T-helper 17 cell (primary cell): ENCODE data around the gene HYOU1. TPM values are rescaled to one million over a fixed set of nuclear protein-coding genes. Genes with fewer than 3 reads are reported as not detected.

Experiments
- ATAC-seq: fragments of 150-1000 bp; cut with Tn5 transposase; 2 replicates; pipeline ENCODE4 v1.10.0; 2021; ENCODE audit warnings: mild to moderate bottlenecking, moderate library complexity
- DNase-seq, 3 donors: peaks; one replicate each; pipeline versions ENCODE4 v3.0.0 to v3.0.0-alpha.2; 2020 to 2021
- H3K9me3 ChIP-seq: one replicate; pipeline ENCODE4 v1.7.0; 2013; ENCODE audit warnings: low read length, mild to moderate bottlenecking; ENCODE audit not compliant: control insufficient read depth, poor library complexity, severe bottlenecking
- H3K27ac Mint-ChIP-seq: one replicate; pipeline ENCODE4 v1.8.0; 2022; ENCODE audit warnings: mild to moderate bottlenecking, moderate library complexity, mixed read lengths
- H3K27me3 Mint-ChIP-seq: one replicate; pipeline ENCODE4 v1.8.0; 2022; ENCODE audit warnings: mixed read lengths
- H3K36me3 Mint-ChIP-seq: one replicate; pipeline ENCODE4 v1.8.0; 2022; ENCODE audit warnings: low read depth, mixed read lengths
- H3K4me1 Mint-ChIP-seq: one replicate; pipeline ENCODE4 v1.8.0; 2022; ENCODE audit warnings: mild to moderate bottlenecking, mixed read lengths
- H3K4me3 Mint-ChIP-seq: one replicate; pipeline ENCODE4 v1.8.0; 2022; ENCODE audit warnings: mild to moderate bottlenecking, moderate library complexity, mixed read lengths
- total RNA-seq, 4 donors: library from RNA in 2 of 4; stranded (reverse) in 2 of 4; gene quantifications; one replicate each; pipeline ENCODE4 v1.2.3 and lab custom pipeline; 2022 to 2026

Gene HYOU1
- total RNA-seq, 2 donors from 2014 or later = 132 to 162 TPM

DNA sequence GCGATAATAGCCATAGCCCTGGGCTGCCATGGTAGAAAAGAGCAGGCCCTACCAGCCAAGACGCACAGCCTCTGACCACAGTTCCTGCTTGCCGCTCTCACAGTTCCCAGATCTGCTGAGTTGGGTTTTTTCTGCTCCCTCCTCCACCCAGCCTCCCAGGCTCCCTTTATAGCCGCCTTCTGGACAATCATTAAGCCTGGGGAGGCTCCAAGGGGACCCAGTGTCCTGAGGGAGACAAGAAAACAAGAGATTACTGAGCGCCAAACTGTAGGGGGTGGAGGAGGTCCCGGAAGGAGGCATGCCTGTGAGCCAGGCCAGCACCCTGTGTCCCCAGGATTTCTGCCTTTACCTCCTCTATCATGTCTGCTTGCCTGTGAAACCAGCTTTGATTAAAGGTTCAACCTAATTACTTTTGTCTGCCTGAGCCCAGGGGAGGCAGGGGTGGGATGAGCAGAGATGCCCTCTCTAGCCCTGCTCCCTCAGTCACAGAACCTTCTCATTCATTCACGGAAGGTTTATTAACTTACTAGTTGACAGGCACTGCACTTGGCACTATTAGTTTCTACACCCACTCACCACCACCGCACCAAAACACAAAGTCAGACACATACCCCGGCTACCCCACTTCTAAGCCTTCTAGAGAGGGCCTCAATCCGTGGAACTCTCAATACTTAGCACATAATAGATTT lies 27.5 kb downstream of the HYOU1 start:
- Mint-ChIP-seq H3K27me3 (no peaks in the 10 kb centered on the region), H3K36me3 (peaks cover 5% of the 10 kb centered on the region), H3K27ac (peak overlapping the region; percentile 87), H3K4me3 (peak overlapping the region; percentile 89), H3K4me1 (peaks cover 31% of the 10 kb centered on the region)
- no peaks in the 10 kb centered on the region for H3K9me3 ChIP-seq
- ATAC-seq = no peak
- DNase-seq = no peak

DNA sequence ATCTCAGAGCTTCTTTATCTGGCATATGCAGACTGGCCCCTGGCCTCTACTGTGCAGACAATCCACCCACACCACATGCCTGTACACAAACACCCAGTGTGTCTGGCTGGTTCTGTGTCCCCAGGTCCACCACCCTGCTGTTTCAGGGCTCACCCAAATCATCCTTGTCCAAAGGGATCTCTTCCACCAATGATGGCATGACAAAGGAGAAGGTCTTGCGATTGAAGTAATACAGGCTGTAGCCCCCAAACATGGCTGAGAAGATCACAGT lies 28.0 kb downstream of the HYOU1 start:
- no peak for ATAC-seq

DNA sequence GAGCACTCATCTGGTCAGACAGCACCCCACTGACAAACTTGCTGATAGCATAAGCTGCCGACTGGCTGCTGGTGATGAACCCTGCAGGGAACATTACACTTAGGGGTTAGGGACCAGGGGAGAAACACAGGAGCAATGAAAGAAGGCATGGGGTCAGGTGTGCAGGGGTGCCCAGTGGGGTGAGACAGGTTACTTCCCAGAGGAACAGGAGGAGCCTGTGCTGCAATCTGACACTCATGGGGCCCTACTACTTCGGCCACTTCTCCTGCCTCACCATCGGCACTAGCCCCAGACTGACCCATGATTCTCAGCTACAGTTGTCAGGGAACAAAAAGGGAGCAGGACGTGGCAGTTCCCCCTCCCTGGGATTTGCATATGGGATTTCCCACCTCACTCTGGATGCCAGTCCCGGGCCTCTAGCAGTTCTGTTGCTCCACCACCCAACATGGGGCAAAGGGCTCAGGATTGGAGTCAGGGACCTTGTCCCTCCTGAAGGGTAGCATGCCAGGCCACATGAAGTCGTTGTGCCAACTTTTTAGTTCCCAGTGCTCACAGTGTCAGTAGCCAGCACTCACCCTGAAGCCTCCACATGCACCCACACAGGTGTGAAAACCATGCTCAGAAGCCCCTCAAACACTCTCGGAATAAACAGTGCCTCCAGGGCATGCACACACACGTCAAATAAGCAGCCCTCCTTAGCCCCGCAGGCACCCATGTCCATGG lies 28.5 kb downstream of the HYOU1 start:
- ATAC-seq = no peak
- Mint-ChIP-seq H3K36me3 (peaks cover 6% of the 10 kb centered on the region), H3K4me1 (peaks cover 37% of the 10 kb centered on the region), H3K27me3 (no peaks in the 10 kb centered on the region), H3K27ac (peak overlapping the region; percentile 87), H3K4me3 (peak overlapping the region; percentile 89)
- no peaks in the 10 kb centered on the region for H3K9me3 ChIP-seq
- no peak for DNase-seq

More for the DNA sequence above, 28.0 kb downstream of the HYOU1 start:
- H3K27ac Mint-ChIP-seq = peak overlapping the region; percentile 87
- peak overlapping the region; percentile 89 for H3K4me3 Mint-ChIP-seq
- H3K27me3 Mint-ChIP-seq = no peaks in the 10 kb centered on the region
- DNase-seq = no peak
- peaks cover 35% of the 10 kb centered on the region for H3K4me1 Mint-ChIP-seq
- peaks cover 5% of the 10 kb centered on the region for H3K36me3 Mint-ChIP-seq
- H3K9me3 ChIP-seq = no peaks in the 10 kb centered on the region

DNA sequence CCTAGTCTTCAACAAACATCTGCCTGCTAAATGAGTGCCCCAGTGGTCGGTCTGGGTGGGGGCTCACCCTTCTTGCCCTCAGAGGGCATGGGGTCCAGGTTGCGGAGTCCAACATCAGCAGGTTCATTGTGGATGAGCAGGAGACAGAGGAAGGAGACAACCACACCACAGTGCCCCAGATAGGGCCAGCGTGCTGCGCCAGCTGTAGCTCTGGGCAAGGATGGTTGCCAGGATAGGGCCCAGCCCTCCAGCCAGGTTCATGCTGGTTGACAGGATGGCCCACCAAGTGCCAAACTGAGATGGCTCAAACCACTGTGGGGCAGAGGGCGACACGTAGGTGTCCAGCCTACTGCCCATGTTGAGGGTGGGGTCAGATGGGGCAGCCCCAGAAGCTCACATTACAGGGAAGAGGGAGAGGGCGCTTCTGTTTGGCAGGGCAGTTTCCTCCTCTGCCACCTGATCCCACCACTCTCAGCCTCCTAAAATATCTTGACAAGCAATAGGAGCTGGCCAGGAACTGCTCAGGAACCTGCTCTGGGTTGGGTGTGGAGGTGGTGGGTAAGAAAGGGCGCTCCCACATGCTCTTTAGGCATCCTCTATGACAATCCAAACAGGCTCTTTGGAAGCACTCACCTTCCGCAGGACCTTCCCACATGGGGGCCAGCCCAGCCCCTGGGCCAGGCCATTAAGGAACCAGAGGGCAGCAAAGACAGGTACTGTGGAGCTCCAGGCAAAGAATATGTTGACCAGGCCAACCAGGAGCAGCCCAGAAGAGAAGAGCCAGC lies 29.3 kb downstream of the HYOU1 start:
- Mint-ChIP-seq H3K27me3 (no peaks in the 10 kb centered on the region), H3K36me3 (peaks cover 7% of the 10 kb centered on the region), H3K4me3 (peak overlapping the region; percentile 56), H3K27ac (no peak overlapping the region), H3K4me1 (peaks cover 42% of the 10 kb centered on the region)
- no peak for DNase-seq
- no peaks in the 10 kb centered on the region for H3K9me3 ChIP-seq
- ATAC-seq = no peak

DNA sequence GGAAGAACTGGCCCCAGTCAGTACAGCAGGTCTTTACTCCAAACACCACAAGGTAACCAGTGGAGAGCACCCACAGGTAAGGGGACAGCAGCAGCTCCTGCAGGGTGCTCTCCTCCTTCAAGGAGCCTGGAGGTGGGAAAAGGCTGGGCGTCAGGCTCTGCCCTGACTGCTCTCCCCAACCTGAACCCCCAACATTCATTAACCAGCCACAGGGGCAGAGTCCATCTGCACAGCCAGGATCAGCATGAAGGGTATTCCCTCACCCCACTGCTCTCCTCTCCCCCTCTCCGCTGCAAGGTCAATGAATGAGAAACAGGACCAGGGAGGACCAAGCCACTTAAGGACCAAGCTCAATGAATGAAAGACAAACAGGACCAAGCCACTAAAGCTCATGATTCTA lies 30.0 kb downstream of the HYOU1 start:
- ATAC-seq (no peak), DNase-seq (no peak)
- Mint-ChIP-seq H3K4me1 (peaks cover 42% of the 10 kb centered on the region), H3K27ac (peak overlapping the region; percentile 32), H3K4me3 (no peak overlapping the region), H3K36me3 (peaks cover 7% of the 10 kb centered on the region), H3K27me3 (no peaks in the 10 kb centered on the region)
- H3K9me3 ChIP-seq = no peaks in the 10 kb centered on the region

DNA sequence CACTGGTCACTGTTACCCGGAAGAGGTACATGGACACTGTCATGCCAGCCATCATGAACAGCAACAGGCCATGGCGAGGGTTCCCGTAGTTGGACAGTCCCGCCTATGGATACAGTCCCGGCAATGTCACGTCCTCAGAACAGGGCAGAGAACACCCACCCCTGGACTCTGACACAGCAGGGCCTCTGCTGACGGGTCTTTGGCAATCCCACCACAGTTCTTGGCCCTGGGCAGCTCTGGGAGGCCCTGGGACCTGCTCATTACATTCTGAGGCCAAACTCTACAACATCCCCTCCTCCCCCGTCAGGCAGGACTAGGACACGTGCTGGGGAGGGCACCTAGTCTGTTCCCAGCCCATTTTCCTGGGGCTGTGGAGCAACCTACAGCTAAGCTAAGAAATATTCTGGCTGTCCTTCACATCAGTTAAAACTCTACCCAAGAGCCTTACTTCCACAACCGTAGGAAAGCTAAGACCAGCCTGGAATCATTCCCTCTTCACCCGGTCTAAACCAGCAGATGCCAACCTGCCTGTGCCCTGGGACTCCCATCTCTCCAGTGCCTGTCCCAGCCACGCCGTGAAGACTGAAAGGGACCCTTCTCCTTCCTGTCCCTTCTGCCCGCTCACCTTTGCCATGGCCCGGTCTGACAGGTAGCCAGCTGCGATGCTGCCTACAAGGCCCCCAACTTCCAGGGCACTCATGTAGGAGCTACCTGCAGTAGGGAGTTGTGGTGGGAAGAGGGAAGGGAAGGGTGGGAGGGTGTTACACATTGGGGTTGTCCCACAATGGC lies 30.8 kb downstream of the HYOU1 start:
- H3K27me3 Mint-ChIP-seq = no peaks in the 10 kb centered on the region
- no peaks in the 10 kb centered on the region for H3K9me3 ChIP-seq
- peaks cover 49% of the 10 kb centered on the region for H3K4me1 Mint-ChIP-seq
- no peak overlapping the region for H3K4me3 Mint-ChIP-seq
- ATAC-seq (no peak), DNase-seq (no peak)
- H3K27ac Mint-ChIP-seq = peak overlapping the region; percentile 32
- H3K36me3 Mint-ChIP-seq = peaks cover 7% of the 10 kb centered on the region

DNA sequence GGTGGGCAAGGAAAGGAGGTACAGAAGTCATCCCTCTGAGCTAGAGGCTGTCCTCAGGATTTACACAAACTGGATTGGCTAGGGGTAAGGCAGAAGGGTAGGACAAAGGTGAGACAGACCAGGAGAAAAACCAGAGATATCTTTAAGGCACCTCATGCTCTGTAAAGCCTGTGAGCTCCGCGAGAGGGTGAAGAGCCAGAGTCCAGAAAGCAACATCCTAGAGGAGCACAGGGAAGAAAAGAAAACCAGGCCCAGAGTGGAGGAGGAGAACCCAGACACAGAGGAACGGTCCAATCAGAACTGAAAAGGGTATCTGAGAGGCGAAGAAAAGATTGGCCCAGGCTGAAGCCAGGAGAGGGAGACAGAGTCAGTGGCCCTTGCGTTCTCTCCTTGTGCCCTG lies 31.5 kb downstream of the HYOU1 start:
- Mint-ChIP-seq H3K36me3 (peaks cover 7% of the 10 kb centered on the region), H3K4me1 (peaks cover 50% of the 10 kb centered on the region)
- no peak for DNase-seq

DNA sequence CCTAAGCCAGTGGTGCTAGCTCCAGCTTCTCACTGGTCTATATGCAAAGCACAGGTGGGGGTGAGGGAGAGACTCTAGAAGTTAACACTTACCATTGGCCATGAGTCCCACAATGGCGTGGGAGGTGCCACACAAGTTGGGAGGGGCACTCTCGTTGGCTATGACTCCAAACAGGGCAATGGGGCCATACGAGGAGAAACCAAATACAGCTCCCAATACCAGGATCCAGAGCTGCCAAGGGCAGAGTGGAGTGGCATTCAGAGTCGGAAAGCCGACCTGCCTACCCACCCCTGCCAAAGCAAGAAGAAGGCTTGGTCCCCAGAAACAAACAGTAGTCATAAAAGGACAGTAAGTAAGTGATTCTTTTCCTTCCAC lies 31.9 kb downstream of the HYOU1 start:
- H3K36me3 Mint-ChIP-seq = peaks cover 7% of the 10 kb centered on the region
- no peak for DNase-seq
- no peaks in the 10 kb centered on the region for H3K9me3 ChIP-seq
- H3K27ac Mint-ChIP-seq = peak overlapping the region; percentile 78
- H3K4me1 Mint-ChIP-seq = peaks cover 51% of the 10 kb centered on the region
- H3K27me3 Mint-ChIP-seq = no peaks in the 10 kb centered on the region
- peak overlapping the region; percentile 70 for H3K4me3 Mint-ChIP-seq
- no peak for ATAC-seq

More for the DNA sequence above, 31.5 kb downstream of the HYOU1 start:
- no peak for ATAC-seq
- Mint-ChIP-seq H3K4me3 (peak overlapping the region; percentile 70), H3K27me3 (no peaks in the 10 kb centered on the region), H3K27ac (peak overlapping the region; percentile 32)
- H3K9me3 ChIP-seq = no peaks in the 10 kb centered on the region

DNA sequence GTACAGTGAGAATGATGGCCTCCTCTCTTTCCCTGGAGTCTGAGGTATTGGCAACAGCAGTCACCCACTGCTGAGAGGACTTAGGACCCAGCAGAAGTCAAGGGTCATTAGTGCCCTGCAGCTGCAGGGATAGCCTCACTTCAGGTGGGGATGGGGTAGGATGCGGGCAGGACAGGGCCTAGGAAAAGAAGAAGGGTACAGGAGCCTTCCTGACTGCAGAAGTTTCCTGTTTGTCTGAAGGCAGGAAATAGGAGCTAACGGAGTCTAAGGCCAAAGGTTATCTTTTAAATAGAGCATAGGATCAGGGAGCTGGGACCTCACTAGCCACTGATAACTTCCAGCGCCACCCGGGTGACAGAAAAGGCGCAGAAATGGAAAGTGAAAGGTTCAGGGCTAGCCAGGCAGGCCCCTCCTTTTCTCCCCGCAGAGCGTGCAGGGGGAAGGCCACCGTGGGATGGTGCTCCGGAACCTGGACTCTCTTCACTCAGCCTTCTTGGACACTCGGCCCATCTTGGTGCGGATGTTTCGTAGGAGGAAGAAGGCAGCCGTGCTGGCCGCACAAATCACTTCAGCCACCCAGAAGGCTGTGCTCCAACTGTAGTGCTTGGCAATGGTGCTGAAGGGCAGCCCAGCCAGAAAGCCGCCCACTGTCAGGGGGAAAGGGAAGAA lies 32.4 kb downstream of the HYOU1 start:
- ATAC-seq (no peak), DNase-seq (no peak)
- H3K27ac Mint-ChIP-seq = peak overlapping the region; percentile 78
- H3K36me3 Mint-ChIP-seq = peaks cover 7% of the 10 kb centered on the region
- H3K9me3 ChIP-seq = no peaks in the 10 kb centered on the region
- H3K27me3 Mint-ChIP-seq = no peaks in the 10 kb centered on the region
- peak overlapping the region; percentile 41 for H3K4me3 Mint-ChIP-seq
- peaks cover 52% of the 10 kb centered on the region for H3K4me1 Mint-ChIP-seq

DNA sequence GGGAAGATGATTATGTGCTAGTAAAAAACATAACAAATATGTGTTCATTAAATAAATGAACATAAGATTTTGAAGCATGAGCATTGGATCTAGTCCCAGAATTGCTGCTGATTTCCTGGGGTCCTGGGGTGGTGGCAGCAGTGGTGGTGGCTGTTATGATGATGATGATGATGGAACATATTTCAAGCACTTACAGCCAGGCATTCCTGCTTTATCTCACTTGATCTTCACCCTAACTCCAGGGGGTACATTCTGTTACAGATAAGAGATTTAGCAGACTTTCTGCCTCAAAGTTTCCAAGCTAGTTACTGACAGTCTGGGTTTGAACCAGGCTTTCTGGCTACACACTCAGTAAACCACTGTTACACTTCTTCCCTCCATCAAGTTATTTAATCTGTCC lies 33.3 kb downstream of the HYOU1 start:
- DNase-seq (no peak), ATAC-seq (no peak)
- Mint-ChIP-seq H3K27ac (peak overlapping the region; percentile 78), H3K4me3 (no peak overlapping the region), H3K27me3 (no peaks in the 10 kb centered on the region), H3K36me3 (peaks cover 7% of the 10 kb centered on the region), H3K4me1 (peaks cover 47% of the 10 kb centered on the region)
- no peaks in the 10 kb centered on the region for H3K9me3 ChIP-seq

DNA sequence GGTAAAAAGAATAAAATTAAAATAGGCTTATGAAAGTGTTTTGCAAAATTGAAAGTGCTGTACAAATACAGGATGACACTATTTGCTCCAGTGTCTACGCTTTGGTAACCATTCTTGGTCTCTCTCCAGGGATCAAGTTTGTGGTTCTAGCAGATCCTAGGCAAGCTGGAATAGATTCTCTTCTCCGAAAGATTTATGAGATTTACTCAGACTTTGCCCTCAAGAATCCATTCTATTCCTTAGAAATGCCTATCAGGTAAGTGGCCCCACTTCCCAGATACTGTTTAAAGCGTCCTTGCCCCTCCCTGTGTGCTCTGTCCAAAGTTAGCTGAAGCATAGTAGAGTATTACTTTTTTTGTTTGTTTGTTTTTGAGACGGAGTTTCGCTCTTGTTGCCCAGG lies 35.4 kb downstream of the HYOU1 start:
- no peak for ATAC-seq
- Mint-ChIP-seq H3K27ac (peak overlapping the region; percentile 99), H3K36me3 (peaks cover 7% of the 10 kb centered on the region), H3K4me3 (peak overlapping the region; percentile 7), H3K27me3 (no peaks in the 10 kb centered on the region), H3K4me1 (peaks cover 44% of the 10 kb centered on the region)
- no peak for DNase-seq
- H3K9me3 ChIP-seq = no peaks in the 10 kb centered on the region

DNA sequence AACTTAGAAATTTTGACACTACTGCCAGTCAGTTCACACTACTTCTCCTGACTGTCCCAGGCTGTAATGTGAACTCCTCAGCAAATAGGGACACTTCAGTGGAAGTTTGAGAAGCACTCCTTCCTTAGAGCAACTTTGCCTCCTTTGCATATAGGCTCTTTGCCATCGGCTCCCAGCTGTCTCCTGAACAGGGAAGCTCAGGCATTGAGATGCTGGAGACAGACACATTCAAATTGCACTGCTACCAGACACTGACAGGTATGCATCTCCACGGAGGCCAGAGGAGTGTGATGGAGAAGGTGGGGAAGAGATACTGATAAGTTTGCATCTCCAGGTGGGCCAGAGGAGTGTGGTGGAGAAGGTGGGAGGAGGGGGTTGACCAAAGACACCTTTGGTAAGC lies 37.0 kb downstream of the HYOU1 start:
- Mint-ChIP-seq H3K27me3 (no peaks in the 10 kb centered on the region), H3K36me3 (peaks cover 3% of the 10 kb centered on the region), H3K27ac (peak overlapping the region; percentile 99), H3K4me3 (peak overlapping the region; percentile 95), H3K4me1 (peaks cover 42% of the 10 kb centered on the region)
- DNase-seq (no peak), ATAC-seq (no peak)
- no peaks in the 10 kb centered on the region for H3K9me3 ChIP-seq
